Neuronal stem cell (in vitro differentiated cells): ENCODE results near the gene ADGRA3.

Experiments
- DNase-seq: peaks from one replicate; pipeline ENCODE4 v3.0.0-alpha.2; 2013; ENCODE audit warnings: low spot score
- H2AFZ ChIP-seq: one replicate; pipeline ENCODE4 v1.6.1; 2013; ENCODE audit warnings: mild to moderate bottlenecking, low read length, inconsistent platforms
- H2AK5ac ChIP-seq: 2 replicates; pipeline ENCODE4 v1.6.1; 2013; ENCODE audit warnings: low read depth, mild to moderate bottlenecking, inconsistent platforms, low read length, moderate library complexity, mixed read lengths
- H2BK120ac ChIP-seq: 2 replicates; pipeline ENCODE4 v1.6.1; 2013; ENCODE audit warnings: low read depth, mild to moderate bottlenecking, inconsistent platforms, low read length, moderate library complexity, mixed read lengths
- H2BK12ac ChIP-seq: one replicate; pipeline ENCODE4 v1.6.1; 2013; ENCODE audit warnings: low read length, inconsistent platforms
- H2BK15ac ChIP-seq: 2 replicates; pipeline ENCODE4 v1.6.1; 2013; ENCODE audit warnings: mild to moderate bottlenecking, low read length, inconsistent platforms, mixed read lengths
- H2BK5ac ChIP-seq: one replicate; pipeline ENCODE4 v1.6.1; 2013; ENCODE audit warnings: inconsistent platforms, mild to moderate bottlenecking, low read length, moderate library complexity
- H3K14ac ChIP-seq: one replicate; pipeline ENCODE4 v1.6.1; 2013; ENCODE audit warnings: low read length, inconsistent platforms
- H3K18ac ChIP-seq: 2 replicates; pipeline ENCODE4 v1.6.1; 2013; ENCODE audit warnings: low read length, inconsistent platforms
- H3K23ac ChIP-seq: 2 replicates; pipeline ENCODE4 v1.6.1; 2013; ENCODE audit warnings: low read depth, mild to moderate bottlenecking, mixed read lengths, low read length, inconsistent platforms; ENCODE audit not compliant: poor library complexity
- H3K27ac ChIP-seq: replicated peaks from 3 replicates; pipeline ENCODE4 v1.5.1; 2013; ENCODE audit warnings: low read length, inconsistent platforms
- H3K27me3 ChIP-seq, 3 experiments: 2 replicates each; pipeline ENCODE4 v1.6.1; 2013; ENCODE audit warnings: low read length in 3 of 3, mild to moderate bottlenecking in 2 of 3, inconsistent platforms in 1 of 3, low read depth in 1 of 3, mixed read lengths in 1 of 3, moderate library complexity in 1 of 3; ENCODE audit not compliant: control insufficient read depth in 3 of 3, insufficient read depth in 3 of 3
- H3K36me3 ChIP-seq, 2 donors: replicated peaks in 1 of 2; 2 replicates each; pipeline ENCODE4 v1.6.1; 2013; ENCODE audit warnings: low read length in 2 of 2; ENCODE audit not compliant: control insufficient read depth in 2 of 2, insufficient read depth in 2 of 2
- H3K4ac ChIP-seq: 2 replicates; pipeline ENCODE4 v1.6.1; 2013; ENCODE audit warnings: inconsistent platforms, mild to moderate bottlenecking, low read length, moderate library complexity
- H3K4me1 ChIP-seq, 2 donors: 1 replicate in 1 of 2; 2 replicates in 1 of 2; pipeline ENCODE4 v1.6.1; 2013; ENCODE audit warnings: low read length in 2 of 2, low read depth in 1 of 2; ENCODE audit not compliant: control insufficient read depth in 2 of 2, insufficient read depth in 1 of 2
- H3K4me2 ChIP-seq: one replicate; pipeline ENCODE4 v1.6.1; 2013; ENCODE audit warnings: mild to moderate bottlenecking, low read length, inconsistent platforms; ENCODE audit not compliant: insufficient read depth, poor library complexity, severe bottlenecking
- H3K4me3 ChIP-seq, 2 donors: 2 replicates each; pipeline ENCODE4 v1.5.1; 2013; ENCODE audit warnings: low read length in 2 of 2, mild to moderate bottlenecking in 2 of 2, inconsistent platforms in 1 of 2, moderate library complexity in 1 of 2
- H3K79me1 ChIP-seq: one replicate; pipeline ENCODE4 v1.6.1; 2013; ENCODE audit warnings: low read depth, mild to moderate bottlenecking, inconsistent platforms, low read length, moderate library complexity
- H3K9ac ChIP-seq: one replicate; pipeline ENCODE4 v1.6.1; 2013; ENCODE audit warnings: mild to moderate bottlenecking, low read depth, low read length, inconsistent platforms; ENCODE audit not compliant: poor library complexity
- H3K9me3 ChIP-seq, 2 donors: replicated peaks in 1 of 2; 2 replicates each; pipeline versions ENCODE3 to v1.6.1; 2013; ENCODE audit warnings: low read length in 2 of 2, mild to moderate bottlenecking in 2 of 2, inconsistent platforms in 1 of 2, low read depth in 1 of 2, mixed read lengths in 1 of 2, moderate library complexity in 1 of 2; ENCODE audit not compliant: control insufficient read depth in 2 of 2, insufficient read depth in 1 of 2
- H4K8ac ChIP-seq: one replicate; pipeline ENCODE4 v1.6.1; 2013; ENCODE audit warnings: low read depth, mild to moderate bottlenecking, inconsistent platforms, low read length, moderate library complexity
- H4K91ac ChIP-seq: one replicate; pipeline ENCODE4 v1.6.1; 2013; ENCODE audit warnings: low read length, low read depth, mild to moderate bottlenecking, inconsistent platforms; ENCODE audit not compliant: poor library complexity
- WGBS, 2 donors: extraction: QIAGEN DNeasy Blood & Tissue Kit; methylation state at CpG; one replicate each; pipeline ENCODE4 v1.1.7; 2013; ENCODE audit warnings: missing lambda C conversion rate in 2 of 2, mixed read lengths in 1 of 2; ENCODE audit not compliant: insufficient read length in 2 of 2, insufficient replicate concordance in 1 of 2; ENCODE audit errors: extremely low coverage in 2 of 2; 5-methylcytosine and 5-hydroxymethylcytosine counted together

ADGRA3 gene

DNA sequence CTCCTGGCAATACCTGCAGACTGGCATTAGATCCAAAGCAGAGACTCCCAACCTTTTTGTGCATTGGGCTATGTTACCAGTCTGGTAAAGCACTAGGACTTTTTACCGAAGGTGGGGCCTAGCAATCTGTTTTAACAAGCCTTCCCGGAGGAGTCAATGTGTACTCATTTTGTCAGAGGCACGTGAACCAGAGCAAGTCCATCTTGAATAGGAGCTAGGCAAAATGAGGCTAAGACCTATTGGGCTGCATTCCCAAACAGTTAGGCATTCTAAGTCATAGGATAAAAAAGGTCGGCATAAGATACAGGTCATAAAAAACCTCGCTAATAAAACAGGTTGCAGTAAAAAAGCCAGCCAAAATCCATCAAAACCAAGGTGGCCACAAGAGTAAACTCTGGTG, 22.3 kb downstream of the ADGRA3 start:
- H3K4me1 ChIP-seq: no peaks in the 10 kb centered on the region
- no peak overlapping the region for H3K18ac ChIP-seq
- WGBS, 2 donors: no CpG with 5 or more reads among the region's 5 CpGs
- peaks cover 0 to 2% of the 10 kb centered on the region in 2 donors for H3K36me3 ChIP-seq
- no peaks in the 10 kb centered on the region for H3K27me3 ChIP-seq
- no peak overlapping the region for H2BK120ac ChIP-seq
- peaks cover 4% of the 10 kb centered on the region for H3K79me1 ChIP-seq
- H2BK15ac ChIP-seq: no peak overlapping the region
- H3K4me3 ChIP-seq: no peak overlapping the region
- H2AFZ ChIP-seq: no peak overlapping the region
- no peak overlapping the region for H3K4me2 ChIP-seq
- H3K23ac ChIP-seq: no peak overlapping the region
- no peak overlapping the region for H4K8ac ChIP-seq
- H3K4ac ChIP-seq: no peak overlapping the region
- no peak overlapping the region for H2BK12ac ChIP-seq
- no peak overlapping the region for H2AK5ac ChIP-seq
- no peak overlapping the region for H2BK5ac ChIP-seq
- H4K91ac ChIP-seq: no peak overlapping the region
- no peak overlapping the region for H3K9ac ChIP-seq
- no peak for DNase-seq
- H3K9me3 ChIP-seq: peaks cover 2 to 18% of the 10 kb centered on the region in 2 donors
- H3K14ac ChIP-seq: no peak overlapping the region
- no peak overlapping the region for H3K27ac ChIP-seq

DNA sequence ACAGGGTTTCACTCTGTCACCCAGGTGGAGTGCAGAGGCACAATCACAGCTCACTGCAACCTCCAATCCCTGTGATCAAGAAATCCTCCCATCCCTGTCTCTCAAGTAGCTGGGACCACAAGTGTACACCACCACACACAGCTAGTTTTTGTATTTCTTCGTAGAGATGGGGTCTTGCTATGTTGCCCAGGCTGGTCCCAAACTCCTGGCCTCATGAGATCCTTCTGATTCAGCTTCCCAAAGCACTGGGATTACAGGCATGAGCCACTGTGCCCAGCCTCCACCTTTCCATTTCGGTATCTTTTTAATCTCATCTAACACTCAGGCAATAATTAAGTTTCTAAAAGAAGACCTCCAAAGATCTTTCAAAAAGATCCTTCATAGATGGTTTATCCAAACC, 22.9 kb downstream of the ADGRA3 start:
- H3K14ac ChIP-seq: no peak overlapping the region
- no peaks in the 10 kb centered on the region for H3K27me3 ChIP-seq
- H3K79me1 ChIP-seq: peaks cover 4% of the 10 kb centered on the region
- H4K8ac ChIP-seq: no peak overlapping the region
- DNase-seq: no peak
- no peak overlapping the region for H3K4me2 ChIP-seq
- H3K23ac ChIP-seq: no peak overlapping the region
- no peak overlapping the region for H3K4ac ChIP-seq
- H2BK15ac ChIP-seq: no peak overlapping the region
- no peak overlapping the region for H2BK5ac ChIP-seq
- no peak overlapping the region for H4K91ac ChIP-seq
- no peak overlapping the region for H2BK120ac ChIP-seq
- H3K36me3 ChIP-seq: peaks cover 0 to 2% of the 10 kb centered on the region in 2 donors
- no CpG with 5 or more reads among the region's 2 CpGs for WGBS, 2 donors
- no peaks in the 10 kb centered on the region for H3K4me1 ChIP-seq
- H2AK5ac ChIP-seq: no peak overlapping the region
- H3K27ac ChIP-seq: no peak overlapping the region
- H3K9ac ChIP-seq: no peak overlapping the region
- peaks cover 2 to 18% of the 10 kb centered on the region in 2 donors for H3K9me3 ChIP-seq
- no peak overlapping the region for H2AFZ ChIP-seq
- H3K4me3 ChIP-seq: no peak overlapping the region
- no peak overlapping the region for H2BK12ac ChIP-seq
- H3K18ac ChIP-seq: no peak overlapping the region

DNA sequence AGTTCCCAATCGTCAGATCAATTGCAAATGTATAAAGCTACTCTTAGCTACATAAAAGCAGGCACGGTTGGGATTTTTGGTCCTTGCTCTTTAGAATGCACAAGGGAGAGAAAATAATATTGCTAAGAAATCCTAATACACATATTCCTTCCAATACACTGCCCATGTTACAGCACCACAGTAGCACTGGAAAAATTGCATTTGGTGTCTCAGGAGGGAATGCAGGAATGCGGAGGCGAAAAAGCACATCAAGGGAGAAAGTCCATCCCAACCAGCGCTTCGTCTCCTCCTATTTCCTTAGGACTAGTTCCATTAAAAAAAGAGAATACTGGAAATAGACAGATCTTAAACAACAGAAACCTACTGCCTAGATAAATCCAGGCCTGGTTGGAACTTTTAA, 23.9 kb downstream of the ADGRA3 start:
- no peak overlapping the region for H2BK12ac ChIP-seq
- H3K14ac ChIP-seq: no peak overlapping the region
- H3K4me1 ChIP-seq: peaks cover 2 to 5% of the 10 kb centered on the region in 2 donors
- H3K4me2 ChIP-seq: no peak overlapping the region
- no peak overlapping the region for H4K91ac ChIP-seq
- H3K4me3 ChIP-seq: no peak overlapping the region
- H3K18ac ChIP-seq: no peak overlapping the region
- no peaks in the 10 kb centered on the region for H3K27me3 ChIP-seq
- no peak overlapping the region for H3K23ac ChIP-seq
- H3K9ac ChIP-seq: no peak overlapping the region
- no peak overlapping the region for H2AFZ ChIP-seq
- no CpG with 5 or more reads among the region's 6 CpGs for WGBS, 2 donors
- H3K9me3 ChIP-seq: peaks cover 2 to 24% of the 10 kb centered on the region in 2 donors
- H3K27ac ChIP-seq: no peak overlapping the region
- H2BK15ac ChIP-seq: no peak overlapping the region
- peaks cover 0 to 2% of the 10 kb centered on the region in 2 donors for H3K36me3 ChIP-seq
- H2BK120ac ChIP-seq: no peak overlapping the region
- H3K79me1 ChIP-seq: peaks cover 4% of the 10 kb centered on the region
- H3K4ac ChIP-seq: no peak overlapping the region
- no peak overlapping the region for H4K8ac ChIP-seq
- H2BK5ac ChIP-seq: no peak overlapping the region
- no peak for DNase-seq
- H2AK5ac ChIP-seq: no peak overlapping the region

DNA sequence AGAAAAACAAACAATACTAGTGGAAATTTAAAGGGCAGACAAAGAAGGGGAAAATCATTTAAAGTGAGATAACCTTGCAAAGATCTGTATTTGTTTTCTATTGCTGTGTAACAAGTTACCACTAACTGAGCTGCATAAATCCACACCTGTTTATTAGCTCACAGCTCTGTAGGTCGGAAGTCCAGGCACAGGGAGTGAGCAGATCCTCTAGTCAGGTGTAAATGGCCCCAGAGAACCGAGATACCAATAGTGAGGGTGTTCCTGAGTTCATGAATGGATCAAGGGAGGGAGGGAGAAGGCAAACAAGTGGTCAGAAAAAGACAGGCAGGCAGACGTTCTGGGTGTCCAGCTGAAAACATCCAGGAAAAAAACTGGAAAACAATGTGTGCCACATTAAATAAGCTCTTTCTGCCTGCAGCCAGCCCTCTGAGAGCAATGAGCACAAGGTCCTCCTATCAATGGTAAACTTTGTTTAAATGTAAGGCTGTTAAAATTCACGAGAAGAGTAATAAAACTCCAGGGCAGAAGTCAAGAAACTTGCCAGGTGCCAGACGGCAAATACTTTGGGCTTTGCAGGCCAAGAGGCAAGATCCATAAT, 25.0 kb downstream of the ADGRA3 start:
- H3K14ac ChIP-seq: no peak overlapping the region
- no peak overlapping the region for H2BK5ac ChIP-seq
- peaks cover 2 to 8% of the 10 kb centered on the region in 2 donors for H3K4me1 ChIP-seq
- no peak overlapping the region for H3K18ac ChIP-seq
- H3K27me3 ChIP-seq: no peaks in the 10 kb centered on the region
- H2BK15ac ChIP-seq: no peak overlapping the region
- no peak overlapping the region for H4K91ac ChIP-seq
- H3K79me1 ChIP-seq: peaks cover 4% of the 10 kb centered on the region
- no peak overlapping the region for H3K4ac ChIP-seq
- H2AFZ ChIP-seq: no peak overlapping the region
- H3K36me3 ChIP-seq: peaks cover 0 to 2% of the 10 kb centered on the region in 2 donors
- H3K4me2 ChIP-seq: no peak overlapping the region
- whole genome bisulfite sequencing, 2 donors: no CpG with 5 or more reads among the region's 5 CpGs
- H3K9me3 ChIP-seq: peaks cover 2 to 20% of the 10 kb centered on the region in 2 donors
- H2BK12ac ChIP-seq: no peak overlapping the region
- H3K23ac ChIP-seq: no peak overlapping the region
- no peak overlapping the region for H3K27ac ChIP-seq
- H3K4me3 ChIP-seq: no peak overlapping the region
- DNase-seq: no peak
- H2AK5ac ChIP-seq: no peak overlapping the region
- no peak overlapping the region for H4K8ac ChIP-seq
- H3K9ac ChIP-seq: no peak overlapping the region
- no peak overlapping the region for H2BK120ac ChIP-seq
